H1 (cell line): ENCODE measurements around the gene GMPPA. TPM values are rescaled to one million over a fixed set of nuclear protein-coding genes. Genes with fewer than 3 reads are reported as not detected.

ENCODE experiments used
- ASH2L ChIP-seq: fragments of 200-600, 300-600 bp; sonication (generic); IDR thresholded peaks from one replicate; pipeline ENCODE4 v1.7.1; 2017; ENCODE audit warnings: low read length
- CTBP2 ChIP-seq: IDR thresholded peaks from 2 replicates; pipeline ENCODE4 v1.7.0; 2011; ENCODE audit warnings: borderline replicate concordance, mild to moderate bottlenecking, moderate library complexity, mixed read lengths, low read length; ENCODE audit not compliant: insufficient read depth, insufficient read length
- JUND ChIP-seq: IDR thresholded peaks from 2 replicates; pipeline ENCODE4 v1.6.1; 2011; ENCODE audit warnings: mild to moderate bottlenecking, improper control_type of control experiment, low read length
- TAF7 ChIP-seq: optimal IDR thresholded peaks from 2 replicates; pipeline ENCODE3; 2011; ENCODE audit warnings: low read depth, mild to moderate bottlenecking, inconsistent platforms, low read length, moderate library complexity, borderline replicate concordance
- TCF12 ChIP-seq: IDR thresholded peaks from 2 replicates; pipeline ENCODE4 v1.6.1; 2011; ENCODE audit warnings: low read depth, mild to moderate bottlenecking, low read length
- polyA plus RNA-seq, 7 experiments: library from polyadenylated mRNA; depleted of rRNA in 3 of 7; stranded (reverse) in 5 of 7; unstranded in 2 of 7; fragments of >200 nt in 5 of 7; fragments of 200-250 nt in 2 of 7; gene quantifications; 1 replicate in 5 of 7; 2 replicates in 1 of 7; 4 replicates in 1 of 7; pipeline versions ENCODE4 v1.2.1 to v1.2.3, GENCODE V29; 2011 to 2013; ENCODE audit warnings: missing spikeins in 2 of 7, mixed read lengths in 2 of 7
- total RNA-seq: library from RNA; stranded (reverse); fragmentation: NEBNext Ultra II Directional; extraction: Animal tissue kit (Norgen Biotek cat#: 25700); gene quantifications from 2 replicates; pipeline ENCODE4 v1.2.1, GENCODE V29; 2021
- TF ChIP-seq, protein P1 (sequence below): IDR thresholded peaks from 2 replicates; pipeline ENCODE4 v1.6.1; 2012; ENCODE audit warnings: inconsistent platforms

GMPPA gene
- total and polyA plus RNA-seq, 2 of the 8 experiments (the other 6 are each of a cell fraction or from before 2014, with no cell fraction given) = 34.3 to 98.8 TPM

DNA sequence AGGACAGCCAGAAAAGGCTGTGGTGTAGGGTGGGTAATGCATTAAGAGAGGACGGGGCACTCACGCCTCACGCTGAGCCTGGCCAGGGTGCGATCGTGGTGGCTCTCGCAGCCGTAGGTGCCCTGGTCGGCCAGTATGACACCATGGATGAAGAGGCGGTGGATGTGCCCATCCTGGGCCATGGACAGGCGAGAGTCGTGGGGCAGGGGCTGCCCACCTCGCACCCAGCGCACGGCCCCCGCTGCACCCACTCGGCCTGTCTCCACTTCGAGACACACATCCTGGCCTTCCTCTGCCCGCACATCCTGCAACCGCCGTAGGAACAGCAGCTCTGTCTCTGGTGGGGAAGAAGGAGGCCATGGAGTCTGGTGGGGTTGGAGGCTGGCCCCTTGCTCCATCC lies 57.3 kb downstream of the GMPPA start (continued):
- no peak for TF ChIP-seq TAF7
- no peak for TF ChIP-seq JUND
- TF ChIP-seq CTBP2 = no peak
- TF ChIP-seq TCF12 = no peak
- TF ChIP-seq, protein P1, sequence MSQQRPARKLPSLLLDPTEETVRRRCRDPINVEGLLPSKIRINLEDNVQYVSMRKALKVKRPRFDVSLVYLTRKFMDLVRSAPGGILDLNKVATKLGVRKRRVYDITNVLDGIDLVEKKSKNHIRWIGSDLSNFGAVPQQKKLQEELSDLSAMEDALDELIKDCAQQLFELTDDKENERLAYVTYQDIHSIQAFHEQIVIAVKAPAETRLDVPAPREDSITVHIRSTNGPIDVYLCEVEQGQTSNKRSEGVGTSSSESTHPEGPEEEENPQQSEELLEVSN = no peak
- no peak for TF ChIP-seq ASH2L
- TF ChIP-seq, all 59 proteins: peak for 0
